HepG2 (cell line): ENCODE data around the gene FBXO24. TPM values are rescaled to one million over a fixed set of nuclear protein-coding genes. Genes with fewer than 3 reads are reported as not detected.

ENCODE experiments used
- NFAT5 ChIP-seq: sonication (generic); formaldehyde crosslinking; IDR thresholded peaks from 2 replicates; pipeline ENCODE4 v1.4.0; 2020; ENCODE audit warnings: missing genetic modification reagents
- POGZ ChIP-seq: sonication (generic); formaldehyde crosslinking; IDR thresholded peaks from 2 replicates; pipeline ENCODE4 v1.4.0; 2020; ENCODE audit warnings: mild to moderate bottlenecking, missing genetic modification reagents
- RCOR2 ChIP-seq: IDR thresholded peaks from 2 replicates; pipeline ENCODE4 v1.6.1; 2016; ENCODE audit warnings: missing biosample characterization, missing genetic modification reagents
- TSC22D2 ChIP-seq: sonication (generic); formaldehyde crosslinking; IDR thresholded peaks from 2 replicates; pipeline ENCODE4 v1.5.1; 2020; ENCODE audit warnings: missing genetic modification reagents, mild to moderate bottlenecking, borderline replicate concordance
- UBTF ChIP-seq: sonication (generic); formaldehyde crosslinking; IDR thresholded peaks from 2 replicates; pipeline ENCODE4 v1.4.0; 2020; ENCODE audit warnings: mild to moderate bottlenecking, missing genetic modification reagents
- YY1 ChIP-seq: IDR thresholded peaks from 2 replicates; pipeline ENCODE4 v1.6.1; 2011; ENCODE audit warnings: low read length, low read depth, moderate library complexity, mild to moderate bottlenecking; ENCODE audit not compliant: insufficient read depth, insufficient replicate concordance
- ZBTB46 ChIP-seq: sonication (generic); formaldehyde crosslinking; IDR thresholded peaks from 2 replicates; pipeline ENCODE4 v1.4.0; 2020; ENCODE audit warnings: mild to moderate bottlenecking, missing genetic modification reagents, borderline replicate concordance
- ZNF569 ChIP-seq: sonication (generic); formaldehyde crosslinking; IDR thresholded peaks from 2 replicates; pipeline ENCODE4 v1.5.0; 2020; ENCODE audit warnings: mild to moderate bottlenecking, missing genetic modification reagents, moderate library complexity, borderline replicate concordance
- ZNF615 ChIP-seq: sonication (generic); formaldehyde crosslinking; IDR thresholded peaks from 2 replicates; pipeline ENCODE4 v1.5.0; 2020; ENCODE audit warnings: mild to moderate bottlenecking, missing genetic modification reagents, borderline replicate concordance
- polyA plus RNA-seq, 8 experiments: library from polyadenylated mRNA; depleted of rRNA in 3 of 8; stranded (reverse) in 7 of 8; unstranded in 1 of 8; fragments of >200 nt; fragmentation: Illumina TruSeq in 4 of 8; extraction: Trizol in 4 of 8; gene quantifications; 2 replicates each; pipeline versions ENCODE4 v1.2.1 to v1.2.3, GENCODE V29; 2011 to 2016; ENCODE audit warnings: low read depth in 4 of 8, missing spikeins in 1 of 8, mixed read lengths in 1 of 8; ENCODE audit not compliant: insufficient read depth in 1 of 8
- total RNA-seq, 5 experiments: library from RNA; depleted of rRNA; stranded (reverse); fragments of >200 nt; fragmentation: Illumina TruSeq; extraction: Trizol; gene quantifications; 2 replicates each; pipeline ENCODE4 v1.2.3, GENCODE V29; 2016; ENCODE audit warnings: low read depth in 1 of 5
- TF ChIP-seq, protein P1 (sequence below): sonication (generic); formaldehyde crosslinking; IDR thresholded peaks from 2 replicates; pipeline ENCODE4 v1.4.0; 2020; ENCODE audit warnings: missing genetic modification reagents
- TF ChIP-seq, protein P2 (sequence below), 2 experiments: sonication (generic) in 1 of 2; formaldehyde crosslinking in 1 of 2; IDR thresholded peaks; 2 replicates each; pipeline versions ENCODE4 v1.4.0 to v1.6.1; 2018 to 2020; ENCODE audit warnings: missing genetic modification reagents in 2 of 2, borderline replicate concordance in 1 of 2, low read depth in 1 of 2, mild to moderate bottlenecking in 1 of 2, missing biosample characterization in 1 of 2

FBXO24 gene
- total and polyA plus RNA-seq, 2 of the 13 experiments (the other 11 are each of a cell fraction or from before 2014, with no cell fraction given), result 0.20 to 0.55 TPM

- TF ChIP-seq NFAT5 (CRISPR knock-in tag) (no peak), ZNF569 (no peak), ZBTB46 (CRISPR knock-in tag) (no peak), RCOR2 (CRISPR knock-in tag) (no peak), ZNF615 (CRISPR knock-in tag) (0 out of 2 replicates have a peak, but pooled peaks have one; percentile 77), UBTF (CRISPR knock-in tag) (peak; percentile 58), TSC22D2 (CRISPR knock-in tag) (0 out of 2 replicates have a peak, but pooled peaks have one; percentile 55), YY1 (peak; percentile 70), POGZ (peak; percentile 62; the same call in 1 of the 2 replicates)
- TF ChIP-seq, protein P1, sequence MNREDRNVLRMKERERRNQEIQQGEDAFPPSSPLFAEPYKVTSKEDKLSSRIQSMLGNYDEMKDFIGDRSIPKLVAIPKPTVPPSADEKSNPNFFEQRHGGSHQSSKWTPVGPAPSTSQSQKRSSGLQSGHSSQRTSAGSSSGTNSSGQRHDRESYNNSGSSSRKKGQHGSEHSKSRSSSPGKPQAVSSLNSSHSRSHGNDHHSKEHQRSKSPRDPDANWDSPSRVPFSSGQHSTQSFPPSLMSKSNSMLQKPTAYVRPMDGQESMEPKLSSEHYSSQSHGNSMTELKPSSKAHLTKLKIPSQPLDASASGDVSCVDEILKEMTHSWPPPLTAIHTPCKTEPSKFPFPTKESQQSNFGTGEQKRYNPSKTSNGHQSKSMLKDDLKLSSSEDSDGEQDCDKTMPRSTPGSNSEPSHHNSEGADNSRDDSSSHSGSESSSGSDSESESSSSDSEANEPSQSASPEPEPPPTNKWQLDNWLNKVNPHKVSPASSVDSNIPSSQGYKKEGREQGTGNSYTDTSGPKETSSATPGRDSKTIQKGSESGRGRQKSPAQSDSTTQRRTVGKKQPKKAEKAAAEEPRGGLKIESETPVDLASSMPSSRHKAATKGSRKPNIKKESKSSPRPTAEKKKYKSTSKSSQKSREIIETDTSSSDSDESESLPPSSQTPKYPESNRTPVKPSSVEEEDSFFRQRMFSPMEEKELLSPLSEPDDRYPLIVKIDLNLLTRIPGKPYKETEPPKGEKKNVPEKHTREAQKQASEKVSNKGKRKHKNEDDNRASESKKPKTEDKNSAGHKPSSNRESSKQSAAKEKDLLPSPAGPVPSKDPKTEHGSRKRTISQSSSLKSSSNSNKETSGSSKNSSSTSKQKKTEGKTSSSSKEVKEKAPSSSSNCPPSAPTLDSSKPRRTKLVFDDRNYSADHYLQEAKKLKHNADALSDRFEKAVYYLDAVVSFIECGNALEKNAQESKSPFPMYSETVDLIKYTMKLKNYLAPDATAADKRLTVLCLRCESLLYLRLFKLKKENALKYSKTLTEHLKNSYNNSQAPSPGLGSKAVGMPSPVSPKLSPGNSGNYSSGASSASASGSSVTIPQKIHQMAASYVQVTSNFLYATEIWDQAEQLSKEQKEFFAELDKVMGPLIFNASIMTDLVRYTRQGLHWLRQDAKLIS (CRISPR knock-in tag), result no peak
- TF ChIP-seq, protein P2, sequence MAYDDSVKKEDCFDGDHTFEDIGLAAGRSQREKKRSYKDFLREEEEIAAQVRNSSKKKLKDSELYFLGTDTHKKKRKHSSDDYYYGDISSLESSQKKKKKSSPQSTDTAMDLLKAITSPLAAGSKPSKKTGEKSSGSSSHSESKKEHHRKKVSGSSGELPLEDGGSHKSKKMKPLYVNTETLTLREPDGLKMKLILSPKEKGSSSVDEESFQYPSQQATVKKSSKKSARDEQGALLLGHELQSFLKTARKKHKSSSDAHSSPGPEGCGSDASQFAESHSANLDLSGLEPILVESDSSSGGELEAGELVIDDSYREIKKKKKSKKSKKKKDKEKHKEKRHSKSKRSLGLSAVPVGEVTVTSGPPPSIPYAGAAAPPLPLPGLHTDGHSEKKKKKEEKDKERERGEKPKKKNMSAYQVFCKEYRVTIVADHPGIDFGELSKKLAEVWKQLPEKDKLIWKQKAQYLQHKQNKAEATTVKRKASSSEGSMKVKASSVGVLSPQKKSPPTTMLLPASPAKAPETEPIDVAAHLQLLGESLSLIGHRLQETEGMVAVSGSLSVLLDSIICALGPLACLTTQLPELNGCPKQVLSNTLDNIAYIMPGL (CRISPR knock-in tag; IDR thresholded peaks at IDR 0.05; ENCODE audit: borderline replicate concordance in 1 of 2, low read depth in 1 of 2), result peak in 1 of 2 experiments; percentile 41; a peak in 3 of 4 replicates
These were observed 440 bp upstream of the FBXO24 start, which contains the start of gene LRCH4 (continued) for GRCh38 chr7:100585511-100586265.
